GM12872 (cell line): ENCODE data around the gene MRPS24.

Source experiments
- CTCF ChIP-seq: IDR thresholded peaks from 3 replicates; pipeline ENCODE4 v1.5.1; 2011; ENCODE audit warnings: low read depth, mild to moderate bottlenecking, low read length, moderate library complexity; ENCODE audit not compliant: insufficient read depth

The MRPS24 gene

DNA sequence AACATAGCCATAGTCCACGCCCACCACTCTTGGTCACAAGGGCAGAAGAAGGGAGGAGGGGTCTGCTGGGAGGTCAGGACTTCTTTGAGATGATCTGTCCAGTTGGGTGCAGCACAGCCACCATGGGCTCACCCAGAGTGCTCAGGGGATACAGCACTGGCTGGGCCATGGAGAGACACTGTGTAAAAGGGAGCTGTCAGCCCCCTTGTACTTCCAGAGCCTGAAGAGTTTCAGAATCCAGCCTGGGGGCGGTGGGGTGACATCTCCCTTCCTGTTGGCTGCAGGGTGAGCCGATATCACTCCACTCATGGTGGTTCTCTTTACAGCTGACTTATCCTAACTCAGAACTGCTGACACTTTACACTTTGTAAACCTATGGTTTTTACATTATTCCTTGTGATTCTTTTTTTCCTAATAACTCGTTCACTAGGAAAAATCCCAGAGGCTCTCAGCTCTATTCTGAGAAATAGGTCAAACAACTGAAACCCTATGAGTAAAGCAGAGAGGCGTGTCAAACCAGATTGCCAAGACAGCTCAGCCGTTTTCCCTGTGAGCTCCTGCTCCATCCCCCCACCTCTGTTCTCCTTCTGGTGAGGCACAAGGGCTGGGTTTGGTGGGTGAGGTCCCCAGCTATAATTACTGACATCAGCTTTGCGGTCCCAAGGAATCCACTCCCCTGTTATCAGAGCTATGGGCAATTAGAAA, 3.2 kb upstream of the MRPS24 start:
- TF ChIP-seq CTCF = no peak

GRCh38 chr7:43871064-43871463, 1.7 kb upstream of the MRPS24 start:
- TF ChIP-seq CTCF = no peak

DNA sequence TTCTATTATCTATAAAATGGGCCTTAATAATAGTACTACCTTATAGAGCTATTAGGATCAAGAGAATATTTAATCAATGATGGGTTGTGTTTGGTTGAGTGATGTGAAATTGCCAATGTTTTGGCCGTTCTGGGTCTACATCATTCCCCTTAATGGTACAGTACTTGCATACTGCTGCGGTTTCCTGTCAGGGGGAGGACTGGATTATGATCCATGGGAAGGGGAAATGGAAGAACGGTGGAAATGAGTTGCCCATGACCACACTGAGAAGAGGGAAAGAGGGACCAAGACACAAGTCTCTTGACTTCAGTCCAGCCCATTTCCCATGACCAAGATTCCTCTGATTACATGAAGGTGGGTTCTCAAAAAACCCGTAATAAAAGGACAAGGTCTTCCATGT, 999 bp upstream of the MRPS24 start:
- TF ChIP-seq CTCF = no peak

- TF ChIP-seq CTCF = no peak
Observed at GRCh38 chr7:43869867-43870240, 537 bp upstream of the MRPS24 start.

DNA sequence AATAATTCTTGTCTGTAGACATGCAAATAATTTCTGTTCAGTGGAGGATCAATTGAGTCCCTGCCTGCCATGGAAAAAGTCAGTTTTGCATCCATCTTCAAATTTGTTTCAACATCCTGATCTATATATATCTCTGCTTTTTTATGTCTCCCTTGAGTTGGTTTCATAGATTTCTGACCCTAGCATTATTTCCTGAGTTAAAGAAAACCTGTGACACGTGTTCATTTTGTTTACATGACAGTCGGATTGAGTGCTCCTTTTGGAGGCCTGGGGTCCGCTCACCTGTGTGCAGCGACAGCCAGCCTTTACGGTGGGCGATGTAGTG, 674 bp downstream of the MRPS24 start:
- TF ChIP-seq CTCF = no peak

GRCh38 chr7:43868181-43868580, 1.1 kb downstream of the MRPS24 start:
- TF ChIP-seq CTCF = no peak

DNA sequence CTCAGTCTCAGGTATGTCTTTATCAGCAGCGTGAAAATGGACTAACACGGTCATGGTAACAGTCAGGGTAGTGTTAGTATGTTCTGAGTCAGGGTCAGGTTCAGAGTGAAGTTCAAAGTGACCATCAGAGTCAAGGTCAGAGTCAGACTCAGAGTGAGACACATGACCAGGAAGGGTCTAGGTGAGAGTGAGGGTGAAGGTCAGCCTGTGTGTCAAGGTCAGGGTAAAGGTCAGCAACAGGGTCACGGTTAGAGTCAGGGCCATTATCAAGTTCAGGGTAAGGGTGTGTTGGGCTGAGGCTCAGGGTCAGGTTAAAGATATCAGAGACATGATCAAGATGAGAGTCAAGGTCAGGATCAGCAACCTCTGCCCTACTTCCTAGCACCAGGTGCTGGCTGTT, 4.0 kb downstream of the MRPS24 start:
- no peak for TF ChIP-seq CTCF
